A549 (cell line): Measurements from ENCODE around the gene MAPK6. TPM values are rescaled to one million over a fixed set of nuclear protein-coding genes. Genes with fewer than 3 reads are reported as not detected.
A peak's percentile ranks its signal among the peaks of the same experiment; 100 is the strongest.

Source experiments
- ATAC-seq, 2 experiments: fragments of 200-7000 bp in 1 of 2; fragments of >200 bp in 1 of 2; cut with Nextera tagmentation in 1 of 2; cut with Tn5 transposase in 1 of 2; 3 replicates each; pipeline versions ENCODE4 v1.8.0 to v1.9.1; 2018 to 2020; ENCODE audit warnings: mild to moderate bottlenecking in 1 of 2, moderate library complexity in 1 of 2
- CTCF ChIA-PET: fragments of 300-600 bp; sonication (Branson Sonifier 250); formaldehyde crosslinking; extraction: SDS; loops from one replicate; lab custom pipeline; 2021; ENCODE audit warnings: antibody characterized with exemption, inconsistent platforms; lab: Yijun Ruan, JAX
- POLR2A ChIA-PET: fragments of 350-600 bp; formaldehyde crosslinking; extraction: SDS; loops from one replicate; lab custom pipeline; 2021; ENCODE audit warnings: antibody characterized with exemption, inconsistent platforms; lab: Yijun Ruan, JAX
- DNase-seq, 2 experiments: peaks; one replicate each; pipeline versions ENCODE4 v3.0.0 to v3.0.0-alpha.2; 2011 to 2016; ENCODE audit warnings: low read depth in 1 of 2, low spot score in 1 of 2
- FAIRE-seq: peaks from 2 replicates; lab custom pipeline; 2011; peaks lifted over from hg19 to GRCh38; lab: Jason Lieb, UNC
- H3K27ac ChIP-seq, 2 experiments: fragments of >200 bp; sonication (Bioruptor Twin); formaldehyde crosslinking; 3 replicates each; pipeline ENCODE4 v1.5.1; 2016 to 2017
- H3K4me1 ChIP-seq: fragments of >200 bp; sonication (Bioruptor Twin); formaldehyde crosslinking; 3 replicates; pipeline ENCODE4 v1.6.1; 2016
- H3K4me2 ChIP-seq: fragments of >200 bp; sonication (Bioruptor Twin); formaldehyde crosslinking; 3 replicates; pipeline ENCODE4 v1.6.1; 2016
- H3K4me3 ChIP-seq: fragments of >200 bp; sonication (Bioruptor Twin); formaldehyde crosslinking; 3 replicates; pipeline ENCODE4 v1.5.1; 2016
- H3K9me3 ChIP-seq: fragments of >200 bp; sonication (Bioruptor Twin); formaldehyde crosslinking; 3 replicates; pipeline ENCODE4 v1.6.1; 2016
- BCL3 ChIP-seq: fragments of >200 bp; sonication (Bioruptor Twin); formaldehyde crosslinking; IDR thresholded peaks from 3 replicates; pipeline ENCODE4 v1.6.1; 2016
- CEBPB ChIP-seq, 2 experiments: fragments of >200 bp in 1 of 2; sonication (Bioruptor Twin) in 1 of 2; formaldehyde crosslinking in 1 of 2; IDR thresholded peaks; 2 replicates each; pipeline ENCODE4 v1.6.1; 2012 to 2016
- CHD4 ChIP-seq: fragments of 200-600 bp; sonication (generic); IDR thresholded peaks from 2 replicates; pipeline ENCODE4 v1.6.1; 2016; ENCODE audit warnings: antibody characterized with exemption, mild to moderate bottlenecking, borderline replicate concordance
- E2F6 ChIP-seq: IDR thresholded peaks from 2 replicates; pipeline ENCODE4 v1.6.1; 2012; ENCODE audit warnings: low read depth, borderline replicate concordance
- EHF ChIP-seq: fragments of 250-450 bp; sonication (Bioruptor Pico); IDR thresholded peaks from 2 replicates; pipeline ENCODE4 v1.5.0; 2020; ENCODE audit warnings: mild to moderate bottlenecking
- EP300 ChIP-seq, 2 experiments: fragments of >200 bp; sonication (Bioruptor Twin); formaldehyde crosslinking; IDR thresholded peaks; 2 replicates in 1 of 2; 3 replicates in 1 of 2; pipeline ENCODE4 v1.6.1; 2016 to 2017
- FOSL2 ChIP-seq, 2 experiments: fragments of 450-650 bp in 1 of 2; fragments of >200 bp in 1 of 2; sonication (Bioruptor Twin) in 1 of 2; formaldehyde crosslinking; IDR thresholded peaks; 2 replicates each; pipeline versions ENCODE4 v1.5.0 to v1.6.1; 2016 to 2020; ENCODE audit warnings: mild to moderate bottlenecking in 1 of 2, moderate library complexity in 1 of 2
- GATA3 ChIP-seq: IDR thresholded peaks from 2 replicates; pipeline ENCODE4 v1.6.1; 2012; ENCODE audit warnings: borderline replicate concordance
- HDAC2 ChIP-seq: fragments of 200-600 bp; sonication (generic); IDR thresholded peaks from 2 replicates; pipeline ENCODE4 v1.6.1; 2016
- HOXA7 ChIP-seq: fragments of 250-450 bp; sonication (Bioruptor Pico); IDR thresholded peaks from 2 replicates; pipeline ENCODE4 v1.5.0; 2020; ENCODE audit warnings: mild to moderate bottlenecking, moderate library complexity
- HOXB5 ChIP-seq: fragments of 250-450 bp; sonication (Bioruptor Pico); IDR thresholded peaks from 2 replicates; pipeline ENCODE4 v1.5.0; 2020; ENCODE audit warnings: mild to moderate bottlenecking, moderate library complexity
- JUNB ChIP-seq: fragments of >200 bp; sonication (Bioruptor Twin); formaldehyde crosslinking; IDR thresholded peaks from 2 replicates; pipeline ENCODE4 v1.6.1; 2016
- KDM1A ChIP-seq: fragments of 200-600 bp; sonication (generic); IDR thresholded peaks from 2 replicates; pipeline ENCODE4 v1.6.1; 2016; ENCODE audit warnings: low read depth, mild to moderate bottlenecking
- MAZ ChIP-seq: fragments of 150-350 bp; IDR thresholded peaks from 2 replicates; pipeline ENCODE4 v1.6.1; 2014; ENCODE audit warnings: antibody characterized with exemption, low read depth, low read length, borderline replicate concordance
- NR3C1 ChIP-seq: fragments of >200 bp; sonication (Bioruptor Twin); formaldehyde crosslinking; IDR thresholded peaks from 3 replicates; pipeline ENCODE4 v1.6.1; 2017
- POLR2A ChIP-seq: IDR thresholded peaks from 2 replicates; pipeline ENCODE4 v1.6.1; 2012; ENCODE audit warnings: mild to moderate bottlenecking, low read length
- RARB ChIP-seq: fragments of 250-450 bp; sonication (Bioruptor Pico); IDR thresholded peaks from 2 replicates; pipeline ENCODE4 v1.8.0; 2021; ENCODE audit warnings: mild to moderate bottlenecking, moderate library complexity
- REST ChIP-seq: fragments of 200-600 bp; sonication (generic); IDR thresholded peaks from 2 replicates; pipeline ENCODE4 v1.6.1; 2016; ENCODE audit warnings: antibody characterized with exemption, mild to moderate bottlenecking, moderate library complexity
- RFX5 ChIP-seq: fragments of 450-650 bp; IDR thresholded peaks from 2 replicates; pipeline ENCODE4 v1.7.1; 2014; ENCODE audit warnings: antibody characterized with exemption, mild to moderate bottlenecking, moderate library complexity
- TP53 ChIP-seq: fragments of 250-450 bp; sonication (Bioruptor Pico); IDR thresholded peaks from 2 replicates; pipeline ENCODE4 v1.5.0; 2021; ENCODE audit warnings: mild to moderate bottlenecking, moderate library complexity
- ZC3H11A ChIP-seq: fragments of 450-650 bp; IDR thresholded peaks from 2 replicates; pipeline ENCODE4 v1.6.1; 2014; ENCODE audit warnings: antibody characterized with exemption, mild to moderate bottlenecking
- ZFP36 ChIP-seq: fragments of 450-650 bp; IDR thresholded peaks from 2 replicates; pipeline ENCODE4 v1.6.1; 2014; ENCODE audit warnings: borderline replicate concordance; ENCODE audit not compliant: partially characterized antibody
- WGBS: methylation state at CpG from one replicate; pipeline ENCODE4 v1.1.6; 2017; ENCODE audit errors: missing lambda C conversion rate; 5-methylcytosine and 5-hydroxymethylcytosine counted together
- polyA plus RNA-seq, 4 experiments: library from polyadenylated mRNA; depleted of rRNA in 3 of 4; stranded (reverse); fragments of >200 nt; fragmentation: RNase III in 1 of 4; extraction: RNeasy Plus Mini Kit Qiagen cat#74134 plus additional on column Dnase treatment in 1 of 4; gene quantifications; 2 replicates in 3 of 4; 3 replicates in 1 of 4; pipeline ENCODE4 v1.2.3, GENCODE V29; 2011 to 2017

Gene MAPK6
- polyA plus RNA-seq, 2 of the 4 experiments (the other 2 are of a cell fraction), result 49.1 to 126 TPM

- H3K9me3 ChIP-seq, result no peaks in the 10 kb centered on the region
- ChIA-PET CTCF (interaction anchor here (0.6 to 3.9 kb wide), 6 partner anchors 11 to 556 kb away, joined by 3 to 26 read pairs (median 11); no protein-coding TSS in a partner anchor), POLR2A (interaction anchor here (0.6 kb wide), 1 partner anchor 210 kb away, joined by 3 read pairs; no protein-coding TSS in a partner anchor)
- no peak for TF ChIP-seq RFX5
- TF ChIP-seq E2F6, result no peak
- no peak for TF ChIP-seq MAZ
- no peak for TF ChIP-seq TP53 (CRISPR knock-in tag)
- TF ChIP-seq RARB (CRISPR knock-in tag), result no peak
- TF ChIP-seq CHD4, result no peak
- no peak for TF ChIP-seq ZC3H11A
- TF ChIP-seq GATA3, result no peak
- TF ChIP-seq JUNB, result no peak
- TF ChIP-seq HDAC2, result no peak
- no peak for TF ChIP-seq HOXA7
- TF ChIP-seq ZFP36, result no peak
- TF ChIP-seq NR3C1, result no peak
- 87% methylated on average over 4 of the region's 4 CpGs for WGBS
- H3K27ac ChIP-seq, result peak overlapping the region; percentile 83 to 95; a peak in 4 of 6 replicates
- no peak for DNase-seq
- FAIRE-seq, result no peak
- peak overlapping the region; percentile 87 for H3K4me2 ChIP-seq
- ATAC-seq, result no peak
- H3K4me1 ChIP-seq, result peaks cover 13% of the 10 kb centered on the region
- peak overlapping the region; percentile 68 for H3K4me3 ChIP-seq
These were observed 49.3 kb upstream of the MAPK6 start for GRCh38 chr15:51969728-51970127.

GRCh38 chr15:51970132-51970817 is 48.7 kb upstream of the MAPK6 start:
- peak in 1 of 2 experiments; percentile 9; a peak in 1 of 6 replicates for ATAC-seq
- peak in 1 of 2 experiments; percentile 18 for DNase-seq
- ChIA-PET CTCF (interaction anchor here (0.6 to 3.9 kb wide), 12 partner anchors 9 to 320 kb away, joined by 3 to 26 read pairs (median 7); no protein-coding TSS in a partner anchor), POLR2A (interaction anchor here (0.6 to 2.6 kb wide), 5 partner anchors 11 to 209 kb away, joined by 3 to 30 read pairs (median 7); no protein-coding TSS in a partner anchor)
- peak overlapping the region; percentile 83 to 95 for H3K27ac ChIP-seq
- peak overlapping the region; percentile 68 for H3K4me3 ChIP-seq
- peak overlapping the region; percentile 87 for H3K4me2 ChIP-seq
- peaks cover 13% of the 10 kb centered on the region for H3K4me1 ChIP-seq
- no peaks in the 10 kb centered on the region for H3K9me3 ChIP-seq
- TF ChIP-seq EHF (CRISPR knock-in tag) (no peak), CEBPB (IDR thresholded peaks at IDR 0.05) (peak in 1 of 2 experiments; percentile 12; a peak in 1 of 4 replicates)
- 3% methylated on average over 4 of the region's 4 CpGs for WGBS
- FAIRE-seq, result no peak

- FAIRE-seq, result no peak
- Histone ChIP-seq H3K9me3 (no peaks in the 10 kb centered on the region), H3K4me3 (peak overlapping the region; percentile 68), H3K27ac (peak overlapping the region; percentile 83 to 95), H3K4me2 (peak overlapping the region; percentile 87), H3K4me1 (peaks cover 13% of the 10 kb centered on the region)
- 1% methylated on average over 7 of the region's 7 CpGs for WGBS
- DNase-seq, result peak in 1 of 2 experiments; percentile 48
- POLR2A ChIA-PET, result interaction anchor here (0.6 to 2.6 kb wide), 16 partner anchors 10 to 321 kb away, joined by 3 to 30 read pairs (median 4); partner anchors contain the start of genes LYSMD2 and MAPK6
- TF ChIP-seq ZC3H11A (no peak), KDM1A (no peak), FOSL2 (IDR thresholded peaks at IDR 0.05) (no peak), FOSL2 (CRISPR knock-in tag; IDR thresholded peaks at IDR 0.05) (no peak), HOXB5 (CRISPR knock-in tag) (no peak), REST (no peak), EP300 (IDR thresholded peaks at IDR 0.05) (no peak), CHD4 (no peak), RFX5 (no peak), BCL3 (no peak), POLR2A (no peak)
- CTCF ChIA-PET, result interaction anchor here (0.9 to 3.9 kb wide), 17 partner anchors 9 to 321 kb away, joined by 3 to 26 read pairs (median 7); no protein-coding TSS in a partner anchor
- no peak; a peak in 2 of 6 replicates for ATAC-seq
These were observed 48.0 kb upstream of the MAPK6 start for GRCh38 chr15:51971032-51971374.
